ENCODE data around the gene DTNBP1.
"Not testable (repeated sequence)": the region's sequence is repeated elsewhere in the genome, so short reads cannot be mapped to it uniquely, and the experiment has no call there.

DTNBP1 gene

GRCh38 chr6:15666896-15667295 is 4.1 kb upstream of the DTNBP1 start:
- DNase-seq (ENCODE audit: low read depth) = not testable (repeated sequence)

- no peak for DNase-seq (ENCODE audit: low read depth)
These were observed 2.4 kb upstream of the DTNBP1 start for GRCh38 chr6:15665237-15665636.

GRCh38 chr6:15663130-15663871 is 473 bp upstream of the DTNBP1 start:
- no peak for DNase-seq (ENCODE audit: low read depth)

- DNase-seq (ENCODE audit: low read depth) = no peak
These were observed 939 bp downstream of the DTNBP1 start for GRCh38 chr6:15661853-15662325.

GRCh38 chr6:15659181-15659580 is 3.6 kb downstream of the DTNBP1 start:
- DNase-seq (ENCODE audit: low read depth) = no peak

- DNase-seq (ENCODE audit: low read depth) = no peak
These were observed 4.6 kb downstream of the DTNBP1 start for GRCh38 chr6:15658181-15658744.

GRCh38 chr6:15657290-15657689 is 5.5 kb downstream of the DTNBP1 start:
- DNase-seq (ENCODE audit: low read depth) = no peak

- DNase-seq (ENCODE audit: low read depth) = no peak
These were observed 6.7 kb downstream of the DTNBP1 start for GRCh38 chr6:15656145-15656544.

GRCh38 chr6:15654250-15654649 is 8.6 kb downstream of the DTNBP1 start:
- no peak for DNase-seq (ENCODE audit: low read depth)

GRCh38 chr6:15653581-15653980 is 9.2 kb downstream of the DTNBP1 start:
- DNase-seq (ENCODE audit: low read depth) = no peak

- not testable (repeated sequence) for DNase-seq (ENCODE audit: low read depth)
These were observed 12.7 kb downstream of the DTNBP1 start for GRCh38 chr6:15650004-15650559.

- no peak for DNase-seq (ENCODE audit: low read depth)
These were observed 17.9 kb downstream of the DTNBP1 start for GRCh38 chr6:15644904-15645303.

- DNase-seq (ENCODE audit: low read depth) = no peak
These were observed 19.3 kb downstream of the DTNBP1 start for GRCh38 chr6:15643542-15643941.

GRCh38 chr6:15642276-15642675 is 20.6 kb downstream of the DTNBP1 start:
- no peak for DNase-seq (ENCODE audit: low read depth)

- no peak for DNase-seq (ENCODE audit: low read depth)
These were observed 24.5 kb downstream of the DTNBP1 start for GRCh38 chr6:15638373-15638772.

- no peak for DNase-seq (ENCODE audit: low read depth)
These were observed 31.4 kb downstream of the DTNBP1 start for GRCh38 chr6:15631432-15631831.

- no peak for DNase-seq (ENCODE audit: low read depth)
These were observed 32.6 kb downstream of the DTNBP1 start for GRCh38 chr6:15630202-15630601.

GRCh38 chr6:15629487-15629886 is 33.3 kb downstream of the DTNBP1 start:
- DNase-seq (ENCODE audit: low read depth) = no peak

- no peak for DNase-seq (ENCODE audit: low read depth)
These were observed 34.2 kb downstream of the DTNBP1 start for GRCh38 chr6:15628499-15629131.

- DNase-seq (ENCODE audit: low read depth) = no peak
These were observed 35.0 kb downstream of the DTNBP1 start for GRCh38 chr6:15627821-15628220.

GRCh38 chr6:15626878-15627674 is 35.8 kb downstream of the DTNBP1 start:
- no peak for DNase-seq (ENCODE audit: low read depth)

- DNase-seq (ENCODE audit: low read depth) = no peak
These were observed 36.7 kb downstream of the DTNBP1 start for GRCh38 chr6:15626160-15626559.

Data from CMK (cell line).